Activated CD8-positive, alpha-beta memory T cell treated with anti-CD3 and anti-CD28 coated beads, Interleukin-2, amount 50 U/mL, for 24 hours (primary cell): ENCODE measurements around the gene TAF8.

Experiments used
- DNase-seq: peaks from one replicate; pipeline ENCODE4 v3.0.0-alpha.2; 2020; ENCODE audit errors: extremely low read depth

Gene TAF8

DNA sequence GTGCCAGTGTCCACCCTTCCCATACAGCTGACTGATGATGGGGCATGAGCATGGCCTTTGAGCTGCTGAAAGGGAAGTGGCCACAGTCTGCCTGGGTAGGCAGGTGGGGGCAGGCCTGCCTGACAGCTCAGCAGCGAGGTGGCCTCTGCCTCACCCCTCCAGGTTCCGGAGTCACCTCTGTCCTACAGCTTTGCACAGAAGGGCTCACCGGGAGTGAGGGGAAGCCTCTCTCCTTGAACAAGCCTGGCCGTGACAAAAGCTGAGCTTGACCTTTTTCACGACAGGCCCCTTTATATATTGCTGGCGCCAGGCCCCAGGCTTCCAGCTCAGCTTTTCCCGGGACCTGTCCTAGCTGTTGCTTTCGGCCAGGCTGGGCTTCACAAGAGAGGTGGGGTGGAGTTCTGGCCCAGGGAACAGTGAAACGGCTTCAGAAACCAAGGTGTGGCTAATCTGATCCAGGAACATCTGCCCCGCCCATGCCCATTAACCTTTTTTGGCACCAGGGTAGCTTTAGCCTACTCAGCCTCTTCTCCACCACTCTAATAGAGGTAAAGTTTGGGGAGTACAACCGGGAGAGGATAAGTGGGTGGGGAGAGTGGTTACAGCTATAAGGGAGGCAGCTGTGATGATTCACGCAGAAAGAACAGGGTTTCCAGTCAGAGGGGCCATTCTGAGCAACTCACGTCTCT lies 49.2 kb downstream of the TAF8 start:
- DNase-seq: no peak

DNA sequence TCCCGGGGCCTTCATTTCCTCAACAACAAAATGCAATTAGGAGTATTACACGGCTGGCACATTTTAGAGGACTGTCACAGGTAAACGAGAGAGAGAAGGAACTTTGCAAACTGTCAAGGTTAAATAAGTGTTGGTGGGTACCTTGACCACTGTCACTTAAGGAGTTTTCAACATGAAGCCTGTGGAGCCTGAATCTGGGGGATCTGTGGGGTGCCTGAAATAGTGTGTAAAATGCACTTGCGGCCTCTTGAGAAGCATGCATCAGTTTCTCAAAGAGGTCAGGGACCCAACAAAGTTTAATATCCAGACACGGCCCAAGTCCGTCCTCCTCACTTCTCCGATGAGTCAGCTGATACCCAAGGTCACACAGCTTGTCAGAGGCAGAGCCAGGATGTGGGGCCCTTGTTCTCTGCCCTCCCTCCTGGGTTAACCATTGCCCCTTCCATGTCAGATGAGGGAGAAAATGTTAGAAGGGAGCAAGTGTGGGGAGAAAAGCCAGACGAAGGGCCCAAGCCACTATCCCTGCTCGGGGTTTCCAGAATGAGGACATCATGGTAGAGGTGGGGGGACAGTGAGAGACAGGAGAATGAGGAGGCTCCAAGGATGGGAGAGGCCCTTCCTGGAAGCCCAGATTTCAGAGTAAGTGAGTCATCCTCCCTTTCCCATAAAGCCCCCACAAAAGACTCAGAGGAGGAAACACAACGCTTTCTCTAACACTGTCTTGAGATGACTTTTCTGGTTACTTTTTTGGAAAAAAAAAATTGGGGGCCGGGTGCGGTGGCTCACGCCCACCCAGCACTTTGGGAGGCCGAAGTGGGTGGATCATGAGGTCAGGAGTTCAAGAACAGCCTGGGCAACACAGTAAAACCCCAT lies 49.9 kb downstream of the TAF8 start:
- DNase-seq: no peak

DNA sequence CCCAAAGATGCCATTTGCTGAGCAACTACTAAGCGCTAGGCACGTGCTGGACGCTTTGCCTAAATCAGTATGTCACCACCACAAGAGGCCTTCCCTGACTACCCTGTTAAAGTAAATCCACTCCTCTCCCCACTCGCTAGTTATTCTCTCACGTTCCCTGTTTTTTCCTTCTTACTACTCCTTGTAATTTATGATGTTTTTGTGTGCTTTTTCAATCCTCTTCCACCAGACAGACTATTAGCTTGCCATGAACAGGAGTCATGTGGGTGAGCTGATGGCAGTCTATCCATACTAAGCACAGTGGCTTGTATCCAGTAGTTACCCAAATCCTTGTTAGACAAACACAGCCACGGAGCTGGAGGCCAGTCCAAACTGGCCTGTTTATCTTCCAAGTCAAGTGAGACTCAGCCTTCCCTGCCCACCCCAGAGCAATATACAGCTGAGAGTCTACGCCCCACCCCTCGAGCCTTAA lies 50.9 kb downstream of the TAF8 start:
- no peak for DNase-seq

DNA sequence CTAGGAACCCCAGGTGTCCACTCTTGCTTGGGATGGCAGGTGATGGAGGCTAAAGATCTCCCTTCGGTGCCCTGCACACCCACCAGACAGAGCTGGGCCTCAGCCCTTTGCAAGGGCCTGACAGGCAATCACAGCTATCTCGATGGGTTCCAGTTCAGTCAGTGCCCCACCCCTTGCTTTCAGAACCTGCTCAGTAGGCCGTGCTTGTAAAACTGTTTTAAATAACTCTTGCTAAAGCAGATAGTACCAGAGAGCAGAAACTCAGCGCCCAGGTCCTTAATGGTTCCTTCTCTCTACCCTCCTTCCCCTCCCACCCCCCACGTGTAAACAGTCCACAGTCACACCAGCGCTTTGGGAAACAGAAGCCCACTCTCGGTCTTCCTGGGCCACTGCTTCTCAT lies 52.9 kb downstream of the TAF8 start:
- no peak for DNase-seq

DNA sequence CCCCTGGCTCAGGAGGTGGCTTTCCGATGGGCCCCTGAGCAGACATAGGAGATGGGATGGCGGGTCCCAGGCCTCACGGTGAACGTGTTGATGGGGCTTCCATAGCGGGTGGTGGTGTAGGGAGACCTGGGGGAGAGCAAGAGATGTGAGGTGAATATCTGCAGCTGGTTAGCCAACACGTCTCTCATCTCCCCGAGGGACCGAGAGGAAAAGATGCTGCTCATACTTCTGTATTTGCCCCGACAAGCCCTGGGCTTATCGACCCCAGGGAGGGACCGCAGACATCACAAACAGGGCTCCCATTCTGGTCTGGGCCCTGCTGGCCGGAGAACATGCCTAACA lies 53.4 kb downstream of the TAF8 start:
- DNase-seq: no peak

DNA sequence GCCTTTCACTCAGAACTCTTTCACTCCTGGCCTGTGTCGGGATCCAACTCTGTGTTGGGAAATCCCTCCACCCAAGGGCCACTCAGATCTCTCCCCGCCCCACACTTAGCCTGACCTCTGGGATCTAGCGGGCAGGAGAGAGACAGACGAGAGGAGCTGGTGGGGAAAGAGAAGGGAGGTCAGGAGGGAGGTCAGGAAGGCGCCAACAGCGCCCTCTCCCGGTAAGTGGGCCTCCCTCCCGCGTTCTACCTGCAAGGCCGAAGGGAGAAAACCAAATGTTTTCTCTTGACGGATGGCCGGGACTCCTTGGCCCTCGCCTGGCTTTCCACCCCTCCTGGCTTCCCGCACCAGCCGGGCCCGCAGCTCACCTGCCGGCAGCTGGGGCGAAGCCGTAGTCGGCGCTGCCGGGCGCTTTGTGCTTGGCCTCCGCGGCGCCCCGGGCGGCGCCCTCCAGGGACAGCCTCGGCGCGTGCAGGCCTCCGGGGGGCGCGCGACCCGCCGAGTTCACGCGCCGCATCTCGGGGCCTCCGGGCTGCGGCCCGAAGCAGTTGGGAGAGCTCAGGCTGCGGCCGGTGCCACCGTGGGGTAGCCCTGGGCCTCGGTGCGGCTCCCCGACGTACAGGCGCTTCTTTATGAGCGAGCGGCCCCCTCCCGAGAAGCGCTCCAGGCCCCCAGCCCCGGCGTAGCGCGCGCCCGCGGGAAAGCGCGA lies 53.9 kb downstream of the TAF8 start:
- peak; percentile 51 for DNase-seq

DNA sequence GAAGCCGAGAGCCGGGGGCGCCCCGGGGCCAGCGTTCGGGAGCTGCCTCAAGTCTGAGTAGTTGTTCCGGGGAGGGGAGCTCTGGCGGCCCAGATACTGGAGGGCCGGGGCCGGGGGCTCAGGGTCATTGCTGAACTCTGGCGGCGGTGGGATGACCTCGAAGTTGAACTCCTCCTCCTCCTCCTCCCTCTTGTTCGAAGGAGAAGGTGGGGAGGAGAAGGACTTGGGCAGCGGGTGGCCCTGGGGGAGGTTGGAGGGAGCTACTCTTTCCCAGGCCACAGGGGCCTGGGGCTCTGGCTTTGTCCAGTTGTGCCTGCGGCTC lies 54.4 kb downstream of the TAF8 start:
- DNase-seq: no peak

DNA sequence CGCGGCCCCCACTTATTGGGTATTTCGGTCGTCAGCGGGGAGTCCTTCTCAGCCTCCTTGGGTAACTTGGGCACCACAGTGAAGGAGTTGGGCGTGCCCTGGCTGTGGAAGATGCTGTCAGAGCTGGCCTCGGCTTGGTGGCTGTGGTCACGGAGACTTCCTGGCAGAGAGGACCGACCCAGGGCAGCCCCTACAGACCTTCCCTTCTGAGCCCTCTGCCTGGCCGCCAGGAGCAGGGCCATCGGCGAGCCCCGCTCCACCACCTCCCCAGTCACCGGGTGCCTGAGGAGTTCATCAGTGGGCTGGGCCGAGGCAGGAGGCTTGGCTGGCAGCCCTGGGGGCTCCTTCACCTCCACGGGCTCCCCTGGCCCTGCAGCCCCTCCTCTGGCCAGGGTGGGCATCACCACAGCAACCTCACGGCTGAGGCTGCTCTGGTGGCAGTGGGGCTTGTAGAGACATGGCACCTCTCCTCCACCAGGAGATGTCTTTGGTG lies 54.9 kb downstream of the TAF8 start:
- DNase-seq: no peak

DNA sequence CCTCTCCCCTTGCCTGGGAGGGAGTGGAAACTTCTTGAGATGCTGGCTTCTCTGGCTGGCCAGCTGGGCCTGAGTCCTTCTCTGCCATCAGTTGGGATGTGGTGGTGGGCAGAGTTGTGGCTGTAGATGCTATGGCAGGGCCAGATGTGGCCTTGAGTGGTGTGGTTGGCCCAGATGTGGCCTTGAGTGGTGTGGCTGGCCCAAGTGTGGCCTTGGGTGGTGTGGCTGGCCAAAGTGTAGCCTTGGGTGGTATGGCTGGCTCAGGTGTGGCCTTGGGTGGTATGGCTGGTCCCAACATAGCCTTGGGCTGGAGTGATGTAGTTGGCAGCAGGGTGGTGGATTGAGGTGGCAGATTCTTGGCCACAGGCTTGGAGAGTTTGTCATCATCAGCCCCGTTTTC lies 55.4 kb downstream of the TAF8 start:
- no peak for DNase-seq

DNA sequence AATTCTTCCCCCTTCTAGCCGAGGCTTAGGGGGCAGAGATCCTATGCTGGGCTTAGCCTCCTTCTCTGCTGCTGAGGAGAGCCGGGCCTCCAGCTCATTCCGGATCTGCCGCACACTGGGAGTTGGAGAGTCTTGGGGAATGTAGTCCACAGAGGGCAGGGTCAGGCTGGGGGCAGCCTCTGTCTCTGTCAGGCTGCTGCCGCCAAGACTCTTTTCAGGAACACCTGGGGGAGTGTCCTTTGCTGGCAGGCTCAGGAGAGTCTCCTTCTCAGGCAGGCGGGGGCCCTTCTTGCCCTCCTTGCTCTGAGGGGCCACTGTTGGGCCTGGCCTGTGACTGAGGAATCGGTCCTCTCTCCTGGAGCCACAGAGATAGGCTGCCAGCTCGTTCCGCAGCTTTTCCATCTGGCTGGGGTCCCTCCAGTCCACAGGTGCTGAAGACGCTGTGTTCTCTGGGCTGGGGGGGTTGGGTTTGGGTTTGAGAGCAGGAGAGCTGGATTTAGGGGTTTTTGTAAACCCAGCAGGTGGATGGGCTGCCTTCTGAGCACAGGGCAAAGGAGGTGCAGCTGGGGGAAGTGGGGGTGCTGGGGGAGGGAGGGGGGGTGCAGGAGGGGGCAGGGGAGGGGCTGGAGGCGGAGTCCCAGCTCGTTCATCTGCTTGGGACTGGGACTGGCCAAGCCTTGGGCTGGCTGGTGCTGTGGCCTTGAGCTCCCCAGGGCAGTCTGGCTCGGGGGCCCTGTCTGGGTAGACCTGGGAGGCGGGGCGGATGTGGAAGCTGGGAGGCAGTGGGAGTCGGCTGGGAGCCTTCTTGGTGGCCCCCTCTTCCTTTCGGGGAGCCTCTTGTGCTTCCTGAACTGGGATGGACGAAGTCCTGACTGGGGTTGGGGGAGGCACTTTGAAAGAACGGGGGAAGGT lies 56.0 kb downstream of the TAF8 start:
- DNase-seq: no peak

DNA sequence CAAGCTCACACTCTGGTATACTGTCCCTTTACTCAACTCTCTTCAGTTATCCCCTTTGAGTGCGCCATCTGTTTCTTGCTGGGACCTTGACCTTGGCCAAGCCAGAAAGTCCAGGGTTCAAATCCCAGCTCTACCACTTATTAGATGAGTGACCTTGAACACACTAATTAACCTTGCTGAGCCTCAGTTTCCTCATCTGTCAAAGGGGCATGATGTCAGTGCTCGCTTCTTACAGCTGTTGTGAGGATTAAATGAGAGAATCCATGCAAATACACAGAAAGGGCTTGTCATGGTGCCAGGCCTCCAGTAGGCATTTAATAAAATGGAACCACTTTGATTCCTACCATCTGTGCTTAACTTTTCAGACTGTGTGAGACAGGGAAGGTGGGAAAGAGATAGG lies 57.7 kb downstream of the TAF8 start:
- DNase-seq: no peak

DNA sequence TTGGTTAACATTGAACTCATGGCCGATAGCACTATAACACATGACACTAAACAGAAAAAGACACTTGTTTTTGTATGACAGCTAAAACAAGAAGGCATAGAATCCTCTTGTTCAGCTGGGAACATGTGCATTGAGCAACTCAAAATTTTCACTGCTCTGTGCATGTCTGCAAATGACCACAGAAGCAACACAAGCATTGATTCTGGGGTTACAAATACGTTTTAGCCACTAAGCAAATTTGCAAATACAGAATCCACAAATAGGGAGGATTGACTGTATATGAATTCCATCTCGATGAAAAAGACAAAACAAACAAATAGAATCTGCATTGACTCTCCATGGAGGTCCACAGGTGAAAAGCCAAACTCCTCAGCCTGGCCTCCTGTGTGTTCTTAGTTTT lies 60.4 kb downstream of the TAF8 start:
- no peak for DNase-seq

DNA sequence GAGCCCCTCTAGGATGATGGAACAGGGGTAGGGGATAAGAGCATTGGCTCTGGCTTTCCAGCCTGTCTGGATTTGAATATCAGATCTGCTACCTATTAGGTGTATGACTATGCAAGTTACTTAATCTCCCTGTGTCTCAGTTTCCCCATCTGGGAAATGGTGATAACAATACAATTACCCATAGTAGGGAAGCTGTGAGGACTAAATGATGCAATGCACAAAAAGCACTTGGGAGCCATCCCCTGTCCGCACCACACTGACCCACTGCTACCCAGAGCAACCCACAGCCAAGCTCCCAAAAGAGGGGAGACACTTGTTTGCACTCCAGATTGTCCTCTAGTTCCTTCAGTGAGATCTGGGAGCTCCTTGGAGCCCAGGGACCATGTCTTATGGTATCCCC lies 62.0 kb downstream of the TAF8 start:
- no peak for DNase-seq

DNA sequence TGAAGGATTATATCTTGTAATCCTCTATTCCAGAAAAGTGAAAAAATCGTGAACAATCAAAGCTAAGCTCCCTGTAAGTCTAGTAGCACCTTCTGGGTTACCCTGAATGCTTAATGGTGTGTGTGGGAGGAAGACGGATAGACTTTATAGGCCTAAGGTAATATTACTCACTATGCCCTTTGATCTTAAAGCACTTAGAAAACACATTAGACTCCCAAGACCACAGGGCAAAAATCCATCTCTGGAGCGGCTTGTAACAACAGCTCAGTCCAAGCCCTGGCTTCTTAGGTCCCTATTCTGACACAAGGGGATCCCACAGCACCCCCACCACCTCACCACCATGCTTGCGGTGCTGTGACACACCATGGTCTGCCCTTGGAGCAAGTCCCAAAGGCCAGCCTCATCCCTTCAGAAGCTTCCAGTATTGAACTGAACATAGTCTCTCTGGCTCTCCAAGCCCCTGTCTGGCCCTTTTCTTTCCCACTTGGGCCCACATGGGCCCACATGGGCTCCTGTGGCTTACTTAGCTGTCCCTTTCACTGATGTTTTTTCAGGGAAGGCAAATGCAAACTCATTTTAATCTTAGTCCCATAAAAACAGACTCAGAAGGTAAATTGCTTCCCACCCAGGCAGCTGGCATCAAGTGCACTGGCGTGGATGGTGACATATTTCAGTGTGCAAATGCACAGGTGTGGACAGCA lies 63.8 kb downstream of the TAF8 start:
- DNase-seq: no peak

DNA sequence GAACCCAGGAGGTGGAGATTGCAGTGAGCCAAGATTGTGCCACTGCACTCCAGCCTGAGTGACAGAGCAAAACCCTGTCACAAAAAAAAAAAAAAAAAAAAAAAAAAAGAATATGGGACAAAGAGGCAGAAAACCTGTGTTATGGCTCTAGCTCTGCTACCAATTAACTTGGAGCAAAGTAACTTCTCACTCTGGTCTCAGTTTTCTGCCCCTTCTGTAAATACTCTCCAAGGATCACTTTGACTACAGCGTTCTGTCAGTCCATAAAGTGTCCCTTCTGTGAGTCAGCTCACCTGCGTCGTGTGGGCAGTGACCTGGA lies 67.5 kb downstream of the TAF8 start:
- DNase-seq: no peak

DNA sequence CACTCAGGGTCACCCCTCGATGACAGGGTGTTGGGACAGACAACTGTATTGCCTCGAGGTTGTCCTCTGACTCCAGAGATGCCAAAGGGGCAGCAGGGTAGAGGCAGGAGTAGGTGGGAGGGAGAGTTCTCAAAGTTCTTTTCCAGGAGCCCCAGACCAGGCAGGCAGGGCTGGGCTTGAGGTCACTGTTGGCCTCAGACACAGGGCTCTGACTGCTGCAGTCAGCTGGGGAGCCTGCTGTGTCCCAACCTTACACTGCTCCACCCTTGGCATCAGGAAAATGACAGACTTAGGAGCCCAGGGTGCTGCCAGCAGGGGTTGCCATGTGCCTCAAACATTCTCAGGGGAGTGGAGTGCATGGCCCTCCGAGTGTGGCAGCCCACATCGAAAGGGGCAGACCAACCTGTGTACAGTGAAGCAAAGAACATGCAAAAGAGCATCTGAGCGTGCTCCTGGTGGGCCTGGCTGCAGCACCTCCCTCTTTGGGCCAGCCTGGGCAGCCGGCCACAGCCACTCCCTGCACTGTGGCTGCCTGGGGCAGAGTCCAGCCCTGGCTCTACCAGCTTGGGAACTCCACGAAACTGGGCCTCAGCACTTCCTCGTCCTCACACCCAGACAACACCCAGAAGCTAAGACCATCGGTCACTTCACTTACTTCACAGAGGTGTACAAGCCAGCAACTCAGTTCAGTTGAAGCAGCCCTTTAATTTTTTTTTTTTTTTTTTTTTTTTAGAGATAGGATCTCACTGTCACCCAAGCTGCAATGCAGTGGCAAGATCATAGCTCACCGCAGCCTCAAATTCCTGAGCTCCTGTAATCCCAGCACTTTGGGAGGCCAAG lies 68.1 kb downstream of the TAF8 start:
- DNase-seq: no peak

DNA sequence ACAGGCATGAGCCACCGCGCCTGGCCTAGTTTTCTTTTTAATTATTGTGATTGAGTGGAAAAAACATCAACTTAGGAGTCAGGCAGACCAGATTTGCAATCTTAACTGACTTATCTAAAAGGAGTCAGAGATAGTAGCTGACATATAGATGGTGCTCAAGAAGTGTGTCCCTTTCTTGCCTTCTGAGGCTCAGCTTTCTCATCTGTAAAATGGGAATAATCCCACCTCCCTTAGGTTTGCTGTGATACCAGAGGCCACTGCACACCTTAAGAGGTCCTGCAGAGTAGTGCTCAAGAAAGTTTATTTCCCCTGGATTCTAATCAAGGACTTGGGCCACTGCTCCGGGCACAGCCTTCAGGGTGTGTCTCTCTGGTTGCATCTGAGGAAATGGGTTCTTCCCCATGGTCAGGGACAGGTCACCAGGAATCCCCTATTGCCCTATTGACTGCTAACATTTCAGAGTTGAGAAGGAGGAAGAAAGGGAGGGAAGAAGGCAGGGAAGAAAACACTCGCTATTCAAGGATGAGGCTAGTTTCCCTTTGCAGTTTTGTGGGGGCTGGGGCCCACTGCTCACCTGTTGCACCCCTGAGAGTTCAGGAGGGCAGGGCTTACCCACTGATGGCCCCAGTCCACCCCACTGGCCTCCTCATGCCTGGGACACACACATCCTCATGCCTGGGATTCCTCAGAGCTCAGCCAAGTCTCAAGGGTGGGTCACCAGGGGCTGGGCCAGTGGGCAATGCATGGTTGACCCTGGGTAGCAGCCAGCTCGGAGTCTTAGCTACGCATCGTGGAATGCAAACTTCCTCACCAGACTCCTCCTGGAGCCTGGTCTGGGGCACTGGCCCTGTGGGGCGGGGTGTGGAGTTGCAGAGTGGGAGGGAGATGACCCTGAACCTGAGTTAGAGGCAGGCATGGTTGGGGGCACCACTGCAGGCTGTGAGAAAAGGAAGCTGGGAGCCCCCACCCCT lies 70.9 kb downstream of the TAF8 start:
- no peak for DNase-seq

DNA sequence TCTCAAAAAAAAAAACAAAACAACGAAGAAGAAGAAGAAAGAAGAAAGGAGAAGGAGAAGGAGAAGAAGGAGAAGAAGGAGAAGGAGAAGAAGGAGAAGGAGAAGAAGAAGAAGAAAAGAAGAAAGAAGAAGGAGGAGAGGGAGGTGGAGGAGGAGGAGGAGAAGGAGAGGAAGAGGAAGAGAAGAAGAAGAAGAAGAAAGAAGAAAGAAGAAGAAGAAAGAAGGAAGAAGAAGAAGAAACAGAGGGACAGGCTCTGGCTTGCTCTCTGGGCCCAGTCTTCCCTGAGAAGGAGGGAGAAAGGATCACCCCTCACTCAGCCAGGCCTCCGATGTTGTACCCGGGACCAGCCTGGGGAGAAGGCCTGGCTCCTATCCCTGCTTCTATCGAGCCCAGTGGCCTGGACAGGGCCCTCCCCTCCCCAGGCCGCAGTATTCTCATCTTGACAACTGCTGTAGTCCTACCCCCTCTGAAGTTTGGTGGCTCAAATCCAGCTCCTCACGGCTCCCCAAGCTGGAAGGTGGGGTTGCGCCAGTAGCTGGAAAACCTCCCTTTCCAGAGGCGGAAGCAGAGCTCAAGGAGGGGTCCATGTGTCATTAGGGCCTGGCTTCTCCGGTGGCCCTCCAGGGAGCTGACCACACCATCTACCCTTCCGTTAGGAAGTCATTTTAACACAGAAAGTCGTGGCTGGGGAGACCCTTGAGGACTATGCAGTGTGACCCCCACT lies 73.2 kb downstream of the TAF8 start:
- DNase-seq: no peak
